ENCODE results near the gene IWS1. TPM values are rescaled to one million over a fixed set of nuclear protein-coding genes. Genes with fewer than 3 reads are reported as not detected.
"Not testable (repeated sequence)": the region's sequence is repeated elsewhere in the genome, so short reads cannot be mapped to it uniquely, and the experiment has no call there.

IWS1 gene
- total RNA-seq, 1 donor from 2014 or later: 44.3 TPM

GRCh38 chr2:127561371-127561770, 35.1 kb upstream of the IWS1 start:
- intact Hi-C loops (cut with micrococcal nuclease): no loop called here

- intact Hi-C loops (cut with micrococcal nuclease): no loop called here
Measured at GRCh38 chr2:127560931-127561280, 34.6 kb upstream of the IWS1 start.

GRCh38 chr2:127560201-127560930, 34.1 kb upstream of the IWS1 start:
- intact Hi-C loops (cut with micrococcal nuclease): no loop called here

DNA sequence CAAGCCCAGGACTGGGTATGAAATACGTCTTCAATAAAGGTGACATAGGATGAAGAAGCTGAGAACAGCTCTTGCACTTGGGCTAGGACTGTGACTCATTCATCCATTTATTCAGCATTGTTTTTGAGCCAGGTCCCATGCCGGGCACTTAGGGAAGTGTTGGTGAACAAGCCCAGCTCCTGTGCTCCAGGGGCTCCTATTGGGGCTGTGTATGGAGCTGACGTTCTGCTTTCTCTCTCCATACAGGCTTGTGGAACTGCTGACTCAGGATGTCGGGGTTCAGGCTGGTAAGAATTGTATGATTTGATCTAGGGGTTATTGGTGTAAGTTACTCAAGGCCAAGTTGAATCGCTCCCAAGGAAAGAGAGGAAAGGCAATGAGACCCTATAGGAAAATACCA, 33.2 kb upstream of the IWS1 start:
- intact Hi-C loops (cut with micrococcal nuclease): no loop called here

GRCh38 chr2:127558911-127559310, 32.6 kb upstream of the IWS1 start:
- intact Hi-C loops (cut with micrococcal nuclease): no loop called here

DNA sequence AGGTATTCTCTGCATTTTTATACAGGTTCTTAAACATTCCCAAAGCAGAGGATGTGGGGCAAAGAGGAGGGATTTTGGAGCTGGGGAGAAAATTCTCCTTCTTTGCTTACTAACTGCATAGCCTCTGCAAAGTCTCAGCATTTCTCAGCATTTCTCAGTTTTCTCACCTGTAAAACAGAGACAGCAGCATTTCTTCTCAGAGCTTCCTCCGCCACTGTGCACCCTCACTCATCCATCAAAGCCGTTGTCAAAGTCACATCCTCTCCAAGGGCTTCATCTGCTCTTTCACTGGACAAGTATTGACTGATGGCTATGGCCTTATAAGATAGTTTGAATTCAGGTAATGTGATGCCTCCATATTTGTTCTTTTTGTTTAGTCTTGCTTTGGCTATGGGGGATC, 26.6 kb upstream of the IWS1 start:
- intact Hi-C loops (cut with micrococcal nuclease): no loop called here

DNA sequence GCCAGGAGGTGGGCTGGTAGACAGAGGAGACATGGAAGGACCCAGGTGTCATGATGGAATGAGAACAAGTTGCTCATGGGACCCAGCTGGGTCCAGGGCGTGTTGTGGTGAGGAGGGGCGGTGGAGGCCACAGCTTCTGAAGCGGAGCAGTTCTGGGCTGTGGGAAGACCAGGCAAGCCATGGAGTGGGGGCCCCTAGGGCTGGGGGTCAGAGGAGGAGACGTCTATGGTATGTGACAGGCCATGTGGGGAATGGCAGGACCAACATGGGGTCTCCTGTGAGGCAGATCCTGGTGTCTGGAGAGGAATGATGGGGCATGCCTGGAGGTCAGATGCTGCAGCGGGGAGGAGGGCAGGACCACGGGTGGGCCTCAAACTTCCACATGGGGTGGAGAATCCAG, 26.0 kb upstream of the IWS1 start:
- intact Hi-C loops (cut with micrococcal nuclease): no loop called here

GRCh38 chr2:127551221-127551930, 25.1 kb upstream of the IWS1 start:
- intact Hi-C loops (cut with micrococcal nuclease): no loop called here

DNA sequence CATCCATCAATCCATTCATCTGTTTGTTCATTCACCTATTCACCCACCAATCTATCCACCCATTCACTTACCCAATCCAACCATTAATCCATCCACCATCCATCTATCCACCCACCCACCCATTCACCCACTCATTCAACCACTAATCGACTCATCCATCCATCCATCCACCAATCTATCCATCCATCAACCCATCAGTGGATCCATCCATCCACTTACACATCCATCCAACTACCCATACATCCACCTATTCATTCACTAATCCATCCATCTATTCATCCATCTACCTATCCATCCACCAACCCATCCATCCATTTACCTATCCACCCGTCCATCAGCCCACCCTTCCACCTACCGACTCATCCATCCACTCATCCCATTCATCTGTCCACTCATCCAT, 20.5 kb upstream of the IWS1 start:
- intact Hi-C loops (cut with micrococcal nuclease): no loop called here

DNA sequence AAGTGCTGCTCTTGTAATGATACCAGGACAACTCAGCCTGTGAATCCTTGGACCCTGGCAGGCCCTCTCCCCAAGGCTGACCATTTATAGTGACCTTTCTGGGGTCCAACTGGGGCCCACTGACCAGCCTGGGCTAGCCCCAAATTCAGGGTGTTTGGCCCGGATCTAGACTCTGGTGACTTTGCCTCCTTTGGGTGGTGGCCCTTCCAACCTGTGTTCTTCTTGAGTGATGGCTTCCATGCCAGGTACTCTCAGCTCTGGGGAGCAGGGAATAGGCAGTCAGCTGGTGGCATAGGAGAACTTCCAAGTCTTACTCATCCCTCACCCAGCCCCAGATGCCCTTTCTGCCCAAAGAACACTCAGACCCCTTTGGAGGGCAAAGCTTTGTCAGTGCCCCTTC, 19.5 kb upstream of the IWS1 start:
- intact Hi-C loops (cut with micrococcal nuclease): no loop called here

DNA sequence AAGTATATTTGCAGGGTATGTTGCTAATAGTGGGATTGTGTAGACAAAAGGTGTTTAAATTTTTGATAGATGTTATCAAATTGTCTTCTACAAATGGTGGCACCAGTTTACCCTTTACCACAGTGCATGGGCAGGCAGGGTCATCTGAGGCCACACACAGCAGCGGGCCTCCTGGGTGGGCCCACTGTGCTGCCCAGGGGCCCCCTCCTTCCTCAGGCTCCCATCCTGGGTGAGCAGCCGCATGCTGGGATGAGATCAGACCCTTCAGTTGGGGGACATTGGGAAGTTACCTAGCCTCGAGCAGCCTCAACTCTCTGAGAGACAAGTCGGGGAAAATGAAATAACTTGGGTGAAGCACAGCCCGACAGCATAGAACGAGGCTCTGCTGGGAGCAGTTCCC, 18.9 kb upstream of the IWS1 start:
- intact Hi-C loops (cut with micrococcal nuclease): no loop called here

GRCh38 chr2:127543013-127543501, 16.8 kb upstream of the IWS1 start:
- intact Hi-C loops (cut with micrococcal nuclease): not testable (repeated sequence)

GRCh38 chr2:127542231-127542630, 15.9 kb upstream of the IWS1 start:
- intact Hi-C loops (cut with micrococcal nuclease): no loop called here

DNA sequence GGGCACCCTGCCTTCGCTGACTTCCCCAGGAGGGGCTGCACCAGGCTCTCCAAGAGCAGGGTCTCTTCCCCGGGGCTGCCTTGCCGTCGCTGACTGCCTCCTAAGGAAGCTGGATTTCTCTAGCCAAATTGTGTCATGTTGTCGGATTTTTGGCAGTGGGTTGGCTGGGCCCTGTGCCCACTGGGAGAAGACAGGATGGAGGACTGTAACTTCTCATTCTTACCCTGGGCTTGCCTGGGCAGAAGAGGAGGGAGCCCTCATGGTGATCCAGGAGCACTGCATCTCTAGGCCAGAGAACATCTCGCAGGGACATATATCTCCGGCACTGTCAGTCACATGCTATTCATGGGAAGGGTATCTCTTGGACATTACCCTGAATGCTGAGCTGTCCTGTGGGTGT, 15.5 kb upstream of the IWS1 start:
- intact Hi-C loops (cut with micrococcal nuclease): no loop called here

DNA sequence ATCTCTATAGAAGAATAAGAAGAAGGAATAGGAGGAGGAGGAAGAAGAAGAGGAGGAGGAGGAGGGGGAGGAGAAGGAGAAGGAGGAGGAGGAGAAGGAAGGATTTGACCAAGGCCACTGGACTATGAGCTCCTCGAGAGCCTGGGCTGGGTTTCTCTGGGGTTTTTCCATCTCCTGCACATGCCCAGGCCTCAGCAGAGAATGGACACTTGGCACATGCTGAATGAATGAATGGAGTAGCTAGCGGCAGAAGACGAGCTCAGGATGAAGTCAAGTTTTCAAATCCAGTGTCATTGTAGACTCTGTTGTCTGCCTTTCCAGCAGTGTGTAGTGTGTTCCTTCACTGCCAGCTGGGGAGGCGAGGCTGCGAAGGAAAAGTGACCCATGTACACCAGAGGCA, 11.4 kb upstream of the IWS1 start:
- intact Hi-C loops (cut with micrococcal nuclease): no loop called here

- intact Hi-C loops (cut with micrococcal nuclease): no loop called here
Measured at GRCh38 chr2:127536707-127537541, 10.6 kb upstream of the IWS1 start.

- intact Hi-C loops (cut with micrococcal nuclease): no loop called here
Measured at GRCh38 chr2:127535918-127536317, 9.6 kb upstream of the IWS1 start.

GRCh38 chr2:127535422-127535901, 9.2 kb upstream of the IWS1 start, which contains the start of gene MYO7B:
Gene MYO7B (plus strand): TSS chr2:127535683. CDS start chr2:127559723, 24,040 bp downstream.
- intact Hi-C loops (cut with micrococcal nuclease): no loop called here

DNA sequence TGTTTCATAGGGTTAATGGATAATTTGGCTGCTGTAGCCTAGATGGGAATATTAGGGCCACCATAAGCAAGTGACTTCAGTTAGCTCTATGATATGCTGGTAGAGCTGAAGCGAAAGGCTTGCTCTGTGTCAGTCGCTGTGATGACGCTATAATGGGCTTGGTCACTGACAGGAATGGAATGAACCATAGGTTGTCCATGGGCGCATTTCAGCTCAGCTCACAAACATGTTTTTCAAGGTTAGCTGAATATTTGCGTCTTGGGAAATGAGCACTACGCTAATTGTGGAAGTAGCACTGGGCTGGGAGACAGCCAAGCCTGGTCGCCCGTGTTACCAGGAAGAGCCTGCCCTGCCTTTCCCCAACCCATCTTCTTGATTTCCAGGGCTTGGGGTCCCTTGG, 6.0 kb upstream of the IWS1 start:
- intact Hi-C loops (cut with micrococcal nuclease): no loop called here

- intact Hi-C loops (cut with micrococcal nuclease): no loop called here
Measured at GRCh38 chr2:127531221-127531648, 4.9 kb upstream of the IWS1 start.

- intact Hi-C loops (cut with micrococcal nuclease): no loop called here
Measured at GRCh38 chr2:127530245-127531140, 4.2 kb upstream of the IWS1 start.
